Neural cell (in vitro differentiated cells): ENCODE results near the gene ALDH1L1. TPM values are rescaled to one million over a fixed set of nuclear protein-coding genes. Genes with fewer than 3 reads are reported as not detected.

Source experiments
- H2AFZ ChIP-seq: fragments of 200-600, 300-800 bp; sonication (generic), shearing (Covaris generic); 2 replicates; pipeline ENCODE4 v1.6.0; 2014; ENCODE audit warnings: low read depth, mild to moderate bottlenecking, antibody characterized with exemption, low read length, moderate library complexity
- H3F3A ChIP-seq: fragments of 200-600 bp; shearing (Covaris generic); 2 replicates; pipeline ENCODE4 v1.6.1; 2016; ENCODE audit warnings: mild to moderate bottlenecking, moderate library complexity, mixed read lengths, antibody characterized with exemption, low read length; ENCODE audit not compliant: insufficient read depth, poor library complexity, severe bottlenecking
- H3K27ac ChIP-seq: fragments of 200-600, 300-800 bp; sonication (generic), shearing (Covaris generic); 2 replicates; pipeline ENCODE4 v1.5.1; 2014; ENCODE audit warnings: mild to moderate bottlenecking, low read length, moderate library complexity
- H3K27me3 ChIP-seq: fragments of 300-800, 200-600 bp; sonication (generic), shearing (Covaris generic); 2 replicates; pipeline ENCODE4 v1.6.0; 2014; ENCODE audit warnings: mild to moderate bottlenecking, low read depth, low read length, moderate library complexity; ENCODE audit not compliant: insufficient read depth
- H3K36me3 ChIP-seq: fragments of 300-800, 200-600 bp; sonication (generic), shearing (Covaris generic); 2 replicates; pipeline ENCODE4 v1.5.1; 2014; ENCODE audit warnings: mild to moderate bottlenecking, antibody characterized with exemption, low read length, moderate library complexity; ENCODE audit not compliant: insufficient read depth
- H3K4me2 ChIP-seq: fragments of 300-800, 200-600 bp; sonication (generic), shearing (Covaris generic); 2 replicates; pipeline ENCODE4 v1.6.0; 2014; ENCODE audit warnings: mild to moderate bottlenecking, low read length
- H3K4me3 ChIP-seq: fragments of 300-800, 200-600 bp; sonication (generic), shearing (Covaris generic); 2 replicates; pipeline ENCODE4 v1.5.1; 2014; ENCODE audit warnings: mild to moderate bottlenecking, low read length, moderate library complexity
- H3K79me2 ChIP-seq: fragments of 200-600 bp; shearing (Covaris generic); replicated peaks from 2 replicates; pipeline ENCODE4 v1.6.0; 2014; ENCODE audit warnings: mild to moderate bottlenecking, low read length, moderate library complexity; ENCODE audit not compliant: insufficient read depth
- H3K9ac ChIP-seq: fragments of 300-800, 200-600 bp; sonication (generic), shearing (Covaris generic); 2 replicates; pipeline ENCODE4 v1.6.1; 2016; ENCODE audit warnings: mild to moderate bottlenecking, low read length, mixed read lengths
- H3K9me2 ChIP-seq: fragments of 200-600 bp; shearing (Covaris generic); 2 replicates; pipeline ENCODE4 v1.6.1; 2016; ENCODE audit warnings: mild to moderate bottlenecking, low read length, mixed read lengths; ENCODE audit not compliant: insufficient read depth
- H3K9me3 ChIP-seq: fragments of 200-600, 300-800 bp; sonication (generic), shearing (Covaris generic); 2 replicates; pipeline ENCODE4 v1.6.1; 2016; ENCODE audit warnings: mild to moderate bottlenecking, mixed run types, low read length, moderate library complexity, mixed read lengths
- H4K20me1 ChIP-seq: fragments of 200-600 bp; shearing (Covaris generic); 2 replicates; pipeline ENCODE4 v1.6.1; 2016; ENCODE audit warnings: mild to moderate bottlenecking, mixed run types; ENCODE audit not compliant: insufficient read depth
- EP300 ChIP-seq: fragments of 450-650 bp; conservative IDR thresholded peaks from 2 replicates; pipeline ENCODE4 v1.6.1; 2014; ENCODE audit warnings: antibody characterized with exemption, mild to moderate bottlenecking, moderate library complexity; ENCODE audit not compliant: poor library complexity, severe bottlenecking
- EZH2 ChIP-seq: fragments of 200-600, 300-800 bp; shearing (Covaris generic), sonication (generic); IDR thresholded peaks from 2 replicates; pipeline ENCODE4 v1.6.1; 2014; ENCODE audit warnings: antibody characterized with exemption, low read length, borderline replicate concordance, mild to moderate bottlenecking; ENCODE audit not compliant: insufficient read depth, poor library complexity, severe bottlenecking
- MXI1 ChIP-seq: fragments of 450-650 bp; conservative IDR thresholded peaks from 2 replicates; pipeline ENCODE4 v1.6.1; 2014; ENCODE audit warnings: antibody characterized with exemption, mild to moderate bottlenecking; ENCODE audit not compliant: poor library complexity, severe bottlenecking
- POLR2AphosphoS5 ChIP-seq: IDR thresholded peaks from 2 replicates; pipeline ENCODE4 v1.6.1; 2012
- RAD21 ChIP-seq: fragments of 450-650 bp; conservative IDR thresholded peaks from 2 replicates; pipeline ENCODE4 v1.6.1; 2014; ENCODE audit warnings: antibody characterized with exemption, mild to moderate bottlenecking, moderate library complexity
- SMC3 ChIP-seq: fragments of 450-650 bp; conservative IDR thresholded peaks from 2 replicates; pipeline ENCODE4 v1.6.1; 2014; ENCODE audit warnings: antibody characterized with exemption, mild to moderate bottlenecking, moderate library complexity; ENCODE audit not compliant: poor library complexity
- TAF1 ChIP-seq: IDR thresholded peaks from 2 replicates; pipeline ENCODE4 v1.6.1; 2012; ENCODE audit warnings: low read depth
- polyA plus RNA-seq: library from polyadenylated mRNA; depleted of rRNA; stranded (reverse); fragments of >200 nt; gene quantifications from 2 replicates; pipeline ENCODE4 v1.2.3, GENCODE V29; 2014
- TF ChIP-seq, protein P1 (sequence below): IDR thresholded peaks from 2 replicates; pipeline ENCODE4 v1.6.1; 2012; ENCODE audit warnings: borderline replicate concordance
- TF ChIP-seq, protein P2 (sequence below): fragments of 450-650 bp; IDR thresholded peaks from 2 replicates; pipeline ENCODE4 v1.5.1; 2014; ENCODE audit warnings: antibody characterized with exemption, mild to moderate bottlenecking, moderate library complexity; ENCODE audit not compliant: poor library complexity, severe bottlenecking

ALDH1L1 gene
- polyA plus RNA-seq, 1 donor from 2014 or later = not detected

DNA sequence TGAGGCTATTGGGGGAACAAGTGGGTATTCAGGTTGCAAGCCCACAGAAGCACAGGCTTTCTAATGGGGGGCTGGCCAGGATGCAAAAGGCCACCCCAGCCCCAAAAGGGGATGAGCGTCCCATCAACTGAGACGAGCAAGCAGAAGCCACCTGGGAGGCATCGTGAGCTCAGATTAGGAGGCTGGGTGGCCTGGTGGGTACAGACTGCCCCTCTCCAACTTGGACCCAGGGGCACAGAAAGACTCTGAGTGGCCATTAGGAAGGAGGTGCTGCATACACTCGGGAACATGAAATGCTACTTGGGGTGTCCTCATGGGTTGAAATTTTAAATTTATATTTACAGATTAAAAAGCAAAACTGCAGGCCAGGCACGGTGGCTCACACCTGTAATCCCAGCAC, 125.5 kb downstream of the ALDH1L1 start:
- H3K4me2 ChIP-seq = no peak overlapping the region
- no peak overlapping the region for H3K27ac ChIP-seq
- H3K9me2 ChIP-seq = no peaks in the 10 kb centered on the region
- TF ChIP-seq EZH2 = no peak
- no peak for TF ChIP-seq RAD21
- no peak for TF ChIP-seq TAF1
- TF ChIP-seq, protein P1, sequence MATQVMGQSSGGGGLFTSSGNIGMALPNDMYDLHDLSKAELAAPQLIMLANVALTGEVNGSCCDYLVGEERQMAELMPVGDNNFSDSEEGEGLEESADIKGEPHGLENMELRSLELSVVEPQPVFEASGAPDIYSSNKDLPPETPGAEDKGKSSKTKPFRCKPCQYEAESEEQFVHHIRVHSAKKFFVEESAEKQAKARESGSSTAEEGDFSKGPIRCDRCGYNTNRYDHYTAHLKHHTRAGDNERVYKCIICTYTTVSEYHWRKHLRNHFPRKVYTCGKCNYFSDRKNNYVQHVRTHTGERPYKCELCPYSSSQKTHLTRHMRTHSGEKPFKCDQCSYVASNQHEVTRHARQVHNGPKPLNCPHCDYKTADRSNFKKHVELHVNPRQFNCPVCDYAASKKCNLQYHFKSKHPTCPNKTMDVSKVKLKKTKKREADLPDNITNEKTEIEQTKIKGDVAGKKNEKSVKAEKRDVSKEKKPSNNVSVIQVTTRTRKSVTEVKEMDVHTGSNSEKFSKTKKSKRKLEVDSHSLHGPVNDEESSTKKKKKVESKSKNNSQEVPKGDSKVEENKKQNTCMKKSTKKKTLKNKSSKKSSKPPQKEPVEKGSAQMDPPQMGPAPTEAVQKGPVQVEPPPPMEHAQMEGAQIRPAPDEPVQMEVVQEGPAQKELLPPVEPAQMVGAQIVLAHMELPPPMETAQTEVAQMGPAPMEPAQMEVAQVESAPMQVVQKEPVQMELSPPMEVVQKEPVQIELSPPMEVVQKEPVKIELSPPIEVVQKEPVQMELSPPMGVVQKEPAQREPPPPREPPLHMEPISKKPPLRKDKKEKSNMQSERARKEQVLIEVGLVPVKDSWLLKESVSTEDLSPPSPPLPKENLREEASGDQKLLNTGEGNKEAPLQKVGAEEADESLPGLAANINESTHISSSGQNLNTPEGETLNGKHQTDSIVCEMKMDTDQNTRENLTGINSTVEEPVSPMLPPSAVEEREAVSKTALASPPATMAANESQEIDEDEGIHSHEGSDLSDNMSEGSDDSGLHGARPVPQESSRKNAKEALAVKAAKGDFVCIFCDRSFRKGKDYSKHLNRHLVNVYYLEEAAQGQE = no peak
- TF ChIP-seq POLR2AphosphoS5 = no peak
- TF ChIP-seq, protein P2, sequence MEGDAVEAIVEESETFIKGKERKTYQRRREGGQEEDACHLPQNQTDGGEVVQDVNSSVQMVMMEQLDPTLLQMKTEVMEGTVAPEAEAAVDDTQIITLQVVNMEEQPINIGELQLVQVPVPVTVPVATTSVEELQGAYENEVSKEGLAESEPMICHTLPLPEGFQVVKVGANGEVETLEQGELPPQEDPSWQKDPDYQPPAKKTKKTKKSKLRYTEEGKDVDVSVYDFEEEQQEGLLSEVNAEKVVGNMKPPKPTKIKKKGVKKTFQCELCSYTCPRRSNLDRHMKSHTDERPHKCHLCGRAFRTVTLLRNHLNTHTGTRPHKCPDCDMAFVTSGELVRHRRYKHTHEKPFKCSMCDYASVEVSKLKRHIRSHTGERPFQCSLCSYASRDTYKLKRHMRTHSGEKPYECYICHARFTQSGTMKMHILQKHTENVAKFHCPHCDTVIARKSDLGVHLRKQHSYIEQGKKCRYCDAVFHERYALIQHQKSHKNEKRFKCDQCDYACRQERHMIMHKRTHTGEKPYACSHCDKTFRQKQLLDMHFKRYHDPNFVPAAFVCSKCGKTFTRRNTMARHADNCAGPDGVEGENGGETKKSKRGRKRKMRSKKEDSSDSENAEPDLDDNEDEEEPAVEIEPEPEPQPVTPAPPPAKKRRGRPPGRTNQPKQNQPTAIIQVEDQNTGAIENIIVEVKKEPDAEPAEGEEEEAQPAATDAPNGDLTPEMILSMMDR = no peak
- TF ChIP-seq SMC3 = no peak
- TF ChIP-seq EP300 = no peak
- TF ChIP-seq MXI1 = no peak
- no peaks in the 10 kb centered on the region for H4K20me1 ChIP-seq
- H3K9ac ChIP-seq = no peak overlapping the region
- H3K79me2 ChIP-seq = no peaks in the 10 kb centered on the region
- no peaks in the 10 kb centered on the region for H3K9me3 ChIP-seq
- H3K27me3 ChIP-seq = no peaks in the 10 kb centered on the region
- H3K4me3 ChIP-seq = no peak overlapping the region
- H3F3A ChIP-seq = no peaks in the 10 kb centered on the region
- no peak overlapping the region for H2AFZ ChIP-seq
- H3K36me3 ChIP-seq = no peaks in the 10 kb centered on the region

DNA sequence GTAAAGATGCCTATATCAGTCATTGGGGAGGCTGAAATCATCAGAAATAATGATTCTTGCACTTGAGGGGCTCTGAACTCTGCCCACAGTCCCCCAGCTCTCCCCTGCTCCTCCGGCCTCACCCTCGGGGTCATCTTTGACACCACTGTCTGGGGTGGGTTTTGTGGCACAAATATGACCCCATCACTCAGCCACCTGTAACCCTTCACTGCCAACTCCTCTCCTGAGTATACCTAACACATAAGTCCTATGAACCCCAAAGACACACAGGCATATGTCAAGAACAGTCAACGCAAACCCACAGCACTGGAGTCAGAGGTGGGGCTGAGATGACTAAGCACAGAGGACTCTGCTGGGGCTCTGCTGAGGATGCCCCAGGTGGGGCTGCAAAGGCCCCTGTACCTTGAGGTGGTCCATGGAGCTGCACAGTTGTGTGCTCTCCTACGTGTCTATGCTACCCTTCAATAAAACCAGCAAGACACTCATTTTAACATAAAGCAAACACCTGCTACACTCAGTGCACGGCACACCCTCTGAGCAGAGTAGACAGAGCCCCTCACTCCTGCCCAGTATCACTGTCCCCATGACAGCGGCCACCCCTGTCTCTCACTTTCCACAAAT, 126.3 kb downstream of the ALDH1L1 start:
- Histone ChIP-seq H3K36me3 (no peaks in the 10 kb centered on the region), H3K79me2 (no peaks in the 10 kb centered on the region), H4K20me1 (no peaks in the 10 kb centered on the region), H3K27ac (no peak overlapping the region), H3K9ac (no peak overlapping the region), H3K9me3 (no peaks in the 10 kb centered on the region), H3K4me3 (no peak overlapping the region), H3K9me2 (no peaks in the 10 kb centered on the region), H2AFZ (no peak overlapping the region), H3K27me3 (no peaks in the 10 kb centered on the region), H3K4me2 (no peak overlapping the region), H3F3A (no peaks in the 10 kb centered on the region)
- TF ChIP-seq, protein P2 = no peak
- TF ChIP-seq EP300 (no peak), RAD21 (no peak), POLR2AphosphoS5 (no peak), EZH2 (no peak), TAF1 (no peak), SMC3 (no peak), MXI1 (no peak)
- TF ChIP-seq, protein P1 = no peak
